Stimulated activated CD4-positive, alpha-beta T cell treated with anti-CD3 and anti-CD28 coated beads, Interleukin-15, amount 100 ng/mL, for 48 hours (primary cell): ENCODE results near the gene SAMD9.
"Not testable (repeated sequence)": the region's sequence is repeated elsewhere in the genome, so short reads cannot be mapped to it uniquely, and the experiment has no call there.

Source experiments
- DNase-seq, 2 donors: peaks; one replicate each; pipeline ENCODE4 v3.0.0-alpha.2; 2020; ENCODE audit warnings: low read depth in 2 of 2

The SAMD9 gene

GRCh38 chr7:93120592-93121549, 3.1 kb upstream of the SAMD9 start:
- DNase-seq = no peak

GRCh38 chr7:93119191-93119905, 1.6 kb upstream of the SAMD9 start:
- DNase-seq = no peak

GRCh38 chr7:93117327-93117726, 452 bp downstream of the SAMD9 start:
- DNase-seq = no peak

GRCh38 chr7:93115796-93116195, 2.0 kb downstream of the SAMD9 start:
- DNase-seq = no peak

GRCh38 chr7:93108003-93108402, 9.8 kb downstream of the SAMD9 start:
- DNase-seq = no peak

- DNase-seq = no peak
Measured at GRCh38 chr7:93097388-93097787, 20.4 kb downstream of the SAMD9 start.

- no peak for DNase-seq
Measured at GRCh38 chr7:93092757-93093370, 24.9 kb downstream of the SAMD9 start.

- DNase-seq = not testable (repeated sequence)
Measured at GRCh38 chr7:93073357-93073756, 44.4 kb downstream of the SAMD9 start.

GRCh38 chr7:93062599-93062998, 55.2 kb downstream of the SAMD9 start:
- no peak for DNase-seq

- no peak for DNase-seq
Measured at GRCh38 chr7:93060865-93061264, 56.9 kb downstream of the SAMD9 start.

GRCh38 chr7:93060025-93060424, 57.8 kb downstream of the SAMD9 start:
- DNase-seq = no peak

GRCh38 chr7:93056621-93057020, 61.2 kb downstream of the SAMD9 start:
- not testable (repeated sequence) for DNase-seq

- no peak for DNase-seq
Measured at GRCh38 chr7:93055543-93056107, 62.2 kb downstream of the SAMD9 start.

GRCh38 chr7:93054975-93055374, 62.8 kb downstream of the SAMD9 start:
- no peak for DNase-seq

- DNase-seq = no peak
Measured at GRCh38 chr7:93053949-93054943, 63.5 kb downstream of the SAMD9 start.

- no peak for DNase-seq
Measured at GRCh38 chr7:93053209-93053948, 64.4 kb downstream of the SAMD9 start.

- no peak for DNase-seq
Measured at GRCh38 chr7:93051660-93052059, 66.1 kb downstream of the SAMD9 start.
